Liver (tissue), 9 donors: ENCODE results near the gene MTERF1. TPM values are rescaled to one million over a fixed set of nuclear protein-coding genes. Genes with fewer than 3 reads are reported as not detected.
A peak's percentile ranks its signal among the peaks of the same experiment; 100 is the strongest.

Experiments used
- DNase-seq: peaks from one replicate; pipeline ENCODE4 v3.0.0-alpha.2; 2017; ENCODE audit warnings: low spot score
- H3K27ac ChIP-seq, 2 donors: one replicate each; pipeline ENCODE4 v1.7.0; 2013; ENCODE audit warnings: inconsistent platforms in 2 of 2, low read length in 2 of 2, control low read depth in 1 of 2, low read depth in 1 of 2, mild to moderate bottlenecking in 1 of 2
- H3K27me3 ChIP-seq, 4 donors: one replicate each; pipeline versions ENCODE4 v1.6.1 to v1.7.0; 2013; ENCODE audit warnings: low read length in 3 of 4, inconsistent platforms in 1 of 4, mild to moderate bottlenecking in 1 of 4, moderate library complexity in 1 of 4; ENCODE audit not compliant: control insufficient read depth in 4 of 4, insufficient read depth in 4 of 4
- H3K36me3 ChIP-seq, 4 donors: one replicate each; pipeline versions ENCODE4 v1.6.1 to v1.7.0; 2013; ENCODE audit warnings: low read length in 3 of 4, mild to moderate bottlenecking in 3 of 4, low read depth in 1 of 4, moderate library complexity in 1 of 4; ENCODE audit not compliant: control insufficient read depth in 4 of 4, insufficient read depth in 3 of 4
- H3K4me1 ChIP-seq, 4 donors: one replicate each; pipeline versions ENCODE4 v1.6.1 to v1.7.0; 2013; ENCODE audit warnings: low read length in 3 of 4, mild to moderate bottlenecking in 3 of 4, moderate library complexity in 1 of 4; ENCODE audit not compliant: control insufficient read depth in 4 of 4, insufficient read depth in 4 of 4
- H3K4me3 ChIP-seq, 3 donors: one replicate each; pipeline versions ENCODE4 v1.6.1 to v1.7.0; 2013; ENCODE audit warnings: low read length in 3 of 3, control low read depth in 1 of 3, low read depth in 1 of 3, mild to moderate bottlenecking in 1 of 3
- H3K9ac ChIP-seq, 2 donors: one replicate each; pipeline ENCODE4 v1.7.0; 2013; ENCODE audit warnings: low read length in 2 of 2, mild to moderate bottlenecking in 2 of 2, moderate library complexity in 2 of 2, control low read depth in 1 of 2, low read depth in 1 of 2
- H3K9me3 ChIP-seq, 4 donors: one replicate each; pipeline versions ENCODE4 v1.6.1 to v1.7.0; 2013; ENCODE audit warnings: low read length in 3 of 4; ENCODE audit not compliant: control insufficient read depth in 4 of 4
- ATF3 ChIP-seq: IDR thresholded peaks from 2 replicates; pipeline ENCODE4 v1.6.1; 2016; ENCODE audit warnings: antibody characterized with exemption
- CTCF ChIP-seq: fragments of 150-350 bp; IDR thresholded peaks from 2 replicates; pipeline ENCODE4 v1.5.1; 2017; ENCODE audit warnings: improper control_type of control experiment, low read depth, low read length; ENCODE audit not compliant: missing input control
- EGR1 ChIP-seq, 2 donors: IDR thresholded peaks; 2 replicates each; pipeline ENCODE4 v1.6.1; 2016 to 2018; ENCODE audit warnings: antibody characterized with exemption in 2 of 2, low read depth in 2 of 2
- FOXA1 ChIP-seq: IDR thresholded peaks from 2 replicates; pipeline ENCODE4 v1.6.1; 2016; ENCODE audit warnings: antibody characterized with exemption
- FOXA2 ChIP-seq: IDR thresholded peaks from 2 replicates; pipeline ENCODE4 v1.6.1; 2016; ENCODE audit warnings: antibody characterized with exemption
- GABPA ChIP-seq, 2 donors: IDR thresholded peaks in 1 of 2; conservative IDR thresholded peaks in 1 of 2; 2 replicates each; pipeline ENCODE4 v1.6.1; 2016; ENCODE audit warnings: antibody characterized with exemption in 2 of 2, mild to moderate bottlenecking in 1 of 2, moderate library complexity in 1 of 2
- HNF4A ChIP-seq, 2 donors: conservative IDR thresholded peaks; 2 replicates each; pipeline ENCODE4 v1.6.1; 2016; ENCODE audit warnings: antibody characterized with exemption in 2 of 2, mild to moderate bottlenecking in 2 of 2
- HNF4G ChIP-seq: IDR thresholded peaks from 2 replicates; pipeline ENCODE4 v1.6.1; 2016; ENCODE audit warnings: antibody characterized with exemption
- JUND ChIP-seq, 2 donors: IDR thresholded peaks; 2 replicates each; pipeline ENCODE4 v1.6.1; 2016; ENCODE audit warnings: antibody characterized with exemption in 2 of 2
- MAX ChIP-seq: IDR thresholded peaks from 2 replicates; pipeline ENCODE4 v1.6.1; 2016; ENCODE audit warnings: antibody characterized with exemption
- NR2F2 ChIP-seq: IDR thresholded peaks from 2 replicates; pipeline ENCODE4 v1.6.1; 2016; ENCODE audit warnings: antibody characterized with exemption
- RAD21 ChIP-seq, 2 donors: IDR thresholded peaks; 2 replicates each; pipeline ENCODE4 v1.6.1; 2016; ENCODE audit warnings: antibody characterized with exemption in 2 of 2, mild to moderate bottlenecking in 2 of 2
- REST ChIP-seq: IDR thresholded peaks from 2 replicates; pipeline ENCODE4 v1.6.1; 2016; ENCODE audit warnings: antibody characterized with exemption, mild to moderate bottlenecking
- RXRA ChIP-seq, 2 donors: IDR thresholded peaks; 2 replicates each; pipeline ENCODE4 v1.6.1; 2017 to 2018; ENCODE audit warnings: antibody characterized with exemption in 2 of 2, mild to moderate bottlenecking in 1 of 2
- SP1 ChIP-seq: IDR thresholded peaks from 2 replicates; pipeline ENCODE4 v1.6.1; 2018; ENCODE audit warnings: antibody characterized with exemption, mild to moderate bottlenecking
- TAF1 ChIP-seq: conservative IDR thresholded peaks from 2 replicates; pipeline ENCODE4 v1.6.1; 2016; ENCODE audit warnings: antibody characterized with exemption, mild to moderate bottlenecking
- YY1 ChIP-seq: IDR thresholded peaks from 2 replicates; pipeline ENCODE4 v1.6.1; 2016; ENCODE audit warnings: antibody characterized with exemption, mild to moderate bottlenecking
- ZBTB33 ChIP-seq: IDR thresholded peaks from 2 replicates; pipeline ENCODE4 v1.6.1; 2016; ENCODE audit warnings: antibody characterized with exemption
- WGBS: extraction: QIAGEN DNeasy Blood & Tissue Kit; methylation state at CpG from one replicate; pipeline ENCODE4 v1.1.7; 2013; 5-methylcytosine and 5-hydroxymethylcytosine counted together
- polyA plus RNA-seq, 2 donors: library from polyadenylated mRNA; stranded (reverse) in 1 of 2; unstranded in 1 of 2; fragments of 200-250 nt in 1 of 2; fragments of >200 nt in 1 of 2; fragmentation: Nextera tagmentation in 1 of 2; extraction: Ambion mirVana in 1 of 2; gene quantifications; one replicate each; pipeline versions ENCODE4 v1.2.1 to v1.2.3, GENCODE V29; 2013 to 2015
- total RNA-seq, 2 donors: library from RNA; depleted of rRNA; stranded (reverse); fragments of >200 nt; gene quantifications; one replicate each; pipeline ENCODE4 v1.2.3, GENCODE V29; 2014
- donor health status: healthy.
- donor health status: healthy.
- donor health status: healthy.
- donor health status: healthy.
- donor health status: healthy.

Gene MTERF1
- 1 to 10 TPM; 6.9 to 9.1 TPM for total RNA-seq
- polyA plus RNA-seq: 1 to 10 TPM; 5.8 to 5.9 TPM

GRCh38 chr7:91880413-91881241, at the start of gene MTERF1:
Gene MTERF1, minus strand, starts transcription at chr7:91880702. Its CDS starts 619 bp downstream, at chr7:91880083.
- no peaks in the 10 kb centered on the region for H3K9me3 ChIP-seq
- H3K27me3 ChIP-seq: no peaks in the 10 kb centered on the region
- DNase-seq: peak; percentile 93
- WGBS: 5% methylated on average over 43 of the region's 43 CpGs
- peak within 1 kb of the TSS; percentile 69 to 99 (median 89) for H3K4me3 ChIP-seq
- no peak for TF ChIP-seq JUND (IDR thresholded peaks at IDR 0.05)
- no peak for TF ChIP-seq HNF4G
- peak; percentile 89 to 92 for TF ChIP-seq EGR1 (IDR thresholded peaks at IDR 0.05; ENCODE audit: low read depth in 2 of 2)
- peak; percentile 37 for TF ChIP-seq SP1
- TF ChIP-seq RXRA (IDR thresholded peaks at IDR 0.05): peak; percentile 3 to 40
- TF ChIP-seq GABPA (IDR thresholded peaks at IDR 0.05 in 1 of 2, conservative IDR thresholded peaks at IDR 0.05 in 1 of 2): peak; percentile 92 to 98
- no peak for TF ChIP-seq NR2F2
- no peak for TF ChIP-seq FOXA1
- TF ChIP-seq ZBTB33: peak; percentile 34
- peak; percentile 62 for TF ChIP-seq YY1
- TF ChIP-seq TAF1: peak; percentile 79
- TF ChIP-seq REST: no peak
- TF ChIP-seq CTCF: peak; percentile 82
- peak; percentile 88 to 92 for TF ChIP-seq RAD21 (IDR thresholded peaks at IDR 0.05)
- no peak for TF ChIP-seq FOXA2
- peak; percentile 89 for TF ChIP-seq MAX
- TF ChIP-seq ATF3: no peak
- no peak for TF ChIP-seq HNF4A (conservative IDR thresholded peaks at IDR 0.05)
- H3K36me3 ChIP-seq: peaks cover 0 to 3% (median 0%) of the 10 kb centered on the region in 4 donors
- peaks cover 1 to 9% (median 6%) of the 10 kb centered on the region in 4 donors for H3K4me1 ChIP-seq
- peak within 1 kb of the TSS in 1 of 2 donors; percentile 74 for H3K9ac ChIP-seq
- H3K27ac ChIP-seq: no peak within 1 kb of the TSS
